ENCODE results near the gene CEMIP.
"Not testable (repeated sequence)": the region's sequence is repeated elsewhere in the genome, so short reads cannot be mapped to it uniquely, and the experiment has no call there.

GRCh38 chr15:80763235-80763634, 15.9 kb upstream of the CEMIP start:
- not testable (repeated sequence) for TF ChIP-seq POLR2A (IDR thresholded peaks at IDR 0.05); CTCF (IDR thresholded peaks at IDR 0.05 in 4 of 5, conservative IDR thresholded peaks at IDR 0.05 in 1 of 5)
